WTC11 (cell line): ENCODE data around the gene KPNB1.

Source experiments
- SP1 ChIP-seq: sonication (generic); formaldehyde crosslinking; conservative IDR thresholded peaks from 2 replicates; pipeline ENCODE4 v1.8.1; 2022; ENCODE audit warnings: missing genetic modification reagents
- STAT6 ChIP-seq: sonication (generic); formaldehyde crosslinking; conservative IDR thresholded peaks from 2 replicates; pipeline ENCODE4 v1.8.1; 2023; ENCODE audit warnings: mild to moderate bottlenecking, low read depth, missing genetic modification reagents, moderate library complexity

- TF ChIP-seq STAT6 (CRISPR knock-in tag) (no peak), SP1 (CRISPR knock-in tag) (no peak)
Observed at GRCh38 chr17:47636273-47637030, 13.3 kb upstream of the KPNB1 start.
